NT2/D1 (cell line): Measurements from ENCODE around the gene LRRC18.

Source experiments
- SUZ12 ChIP-seq: IDR thresholded peaks from 2 replicates; pipeline ENCODE4 v1.6.1; 2011; ENCODE audit not compliant: insufficient read length, insufficient read depth; ENCODE audit errors: extremely low read depth
- YY1 ChIP-seq: IDR thresholded peaks from 2 replicates; pipeline ENCODE4 v1.6.1; 2011; ENCODE audit not compliant: insufficient read length, insufficient read depth
- ZNF274 ChIP-seq: IDR thresholded peaks from 2 replicates; pipeline ENCODE4 v1.6.1; 2011; ENCODE audit warnings: mild to moderate bottlenecking, low read depth, low read length

DNA sequence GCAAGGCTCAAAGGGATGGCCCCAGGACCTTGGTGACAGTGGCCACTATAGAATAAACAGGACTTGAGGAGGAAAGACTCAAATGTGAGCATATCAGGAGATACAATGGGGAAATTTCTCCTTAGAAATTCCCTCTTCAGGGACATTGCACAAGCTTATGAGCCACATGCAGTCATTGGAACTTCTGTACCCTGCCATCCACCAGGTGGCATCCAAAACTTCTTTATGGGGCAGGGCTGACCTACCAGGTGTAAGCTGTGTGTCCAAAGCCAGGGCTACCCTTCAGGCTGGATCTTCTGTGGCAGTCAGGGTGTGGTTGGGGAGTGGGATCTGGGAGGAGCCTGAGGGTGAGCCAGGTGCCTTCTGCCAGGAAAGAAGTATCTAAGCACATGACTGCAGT lies 36.6 kb upstream of the LRRC18 start:
- TF ChIP-seq YY1, result no peak
- no peak for TF ChIP-seq SUZ12
- no peak for TF ChIP-seq ZNF274
